Nephron (organoid): ENCODE results near the gene ANGPT4.

Experiments
- H3K27ac Mint-ChIP-seq, 3 experiments: 2 replicates each; pipeline ENCODE4 v1.8.0; 2020; ENCODE audit warnings: mixed read lengths in 3 of 3, mild to moderate bottlenecking in 2 of 3, moderate library complexity in 1 of 3
- H3K27me3 Mint-ChIP-seq: 2 replicates; pipeline ENCODE4 v1.8.0; 2021; ENCODE audit warnings: low read depth, mild to moderate bottlenecking, moderate library complexity, mixed read lengths
- H3K36me3 Mint-ChIP-seq: 2 replicates; pipeline ENCODE4 v1.8.0; 2020; ENCODE audit warnings: low read depth, mixed read lengths
- H3K4me1 Mint-ChIP-seq: 2 replicates; pipeline ENCODE4 v1.8.0; 2020; ENCODE audit warnings: mixed read lengths
- H3K4me3 Mint-ChIP-seq, 3 experiments: 2 replicates each; pipeline ENCODE4 v1.8.0; 2020; ENCODE audit warnings: mild to moderate bottlenecking in 3 of 3, mixed read lengths in 3 of 3, moderate library complexity in 2 of 3
- H3K9me3 Mint-ChIP-seq: 2 replicates; pipeline ENCODE4 v1.8.0; 2020; ENCODE audit warnings: mixed read lengths
- TF ChIP-seq, protein P1 (sequence below), 3 experiments: fragments of 200-600 bp; sonication (generic); IDR thresholded peaks; one replicate each; pipeline ENCODE4 v1.5.0; 2021; ENCODE audit warnings: antibody characterized with exemption in 3 of 3; ENCODE audit not compliant: unreplicated experiment in 3 of 3

ANGPT4 gene

DNA sequence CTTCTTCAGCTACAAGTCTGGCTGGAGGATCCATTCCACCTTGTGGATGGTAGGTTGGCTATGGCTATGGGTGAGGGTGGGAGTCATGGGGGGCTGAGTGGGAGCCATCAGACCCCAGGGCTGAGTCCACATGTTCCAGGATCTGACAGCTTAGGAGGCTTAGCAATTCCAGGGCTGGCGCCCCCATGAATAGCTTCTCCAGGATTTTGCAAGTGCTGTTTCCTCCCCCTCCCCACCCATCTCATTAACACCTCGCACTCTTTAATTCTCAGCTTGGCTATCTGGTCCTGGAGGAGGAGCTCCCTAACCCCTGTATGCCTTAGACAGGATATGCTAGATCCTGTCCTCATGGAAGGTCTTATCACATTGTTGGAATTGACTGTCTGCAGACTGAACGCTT is 39.0 kb upstream of the ANGPT4 start:
- TF ChIP-seq, protein P1, sequence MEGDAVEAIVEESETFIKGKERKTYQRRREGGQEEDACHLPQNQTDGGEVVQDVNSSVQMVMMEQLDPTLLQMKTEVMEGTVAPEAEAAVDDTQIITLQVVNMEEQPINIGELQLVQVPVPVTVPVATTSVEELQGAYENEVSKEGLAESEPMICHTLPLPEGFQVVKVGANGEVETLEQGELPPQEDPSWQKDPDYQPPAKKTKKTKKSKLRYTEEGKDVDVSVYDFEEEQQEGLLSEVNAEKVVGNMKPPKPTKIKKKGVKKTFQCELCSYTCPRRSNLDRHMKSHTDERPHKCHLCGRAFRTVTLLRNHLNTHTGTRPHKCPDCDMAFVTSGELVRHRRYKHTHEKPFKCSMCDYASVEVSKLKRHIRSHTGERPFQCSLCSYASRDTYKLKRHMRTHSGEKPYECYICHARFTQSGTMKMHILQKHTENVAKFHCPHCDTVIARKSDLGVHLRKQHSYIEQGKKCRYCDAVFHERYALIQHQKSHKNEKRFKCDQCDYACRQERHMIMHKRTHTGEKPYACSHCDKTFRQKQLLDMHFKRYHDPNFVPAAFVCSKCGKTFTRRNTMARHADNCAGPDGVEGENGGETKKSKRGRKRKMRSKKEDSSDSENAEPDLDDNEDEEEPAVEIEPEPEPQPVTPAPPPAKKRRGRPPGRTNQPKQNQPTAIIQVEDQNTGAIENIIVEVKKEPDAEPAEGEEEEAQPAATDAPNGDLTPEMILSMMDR (IDR thresholded peaks at IDR 0.05; ENCODE audit: unreplicated experiment in 3 of 3) = no peak
- Mint-ChIP-seq H3K4me1 (no peaks in the 10 kb centered on the region), H3K27ac (no peak overlapping the region), H3K9me3 (no peaks in the 10 kb centered on the region), H3K27me3 (peaks cover 28% of the 10 kb centered on the region), H3K36me3 (no peaks in the 10 kb centered on the region), H3K4me3 (no peak overlapping the region)

DNA sequence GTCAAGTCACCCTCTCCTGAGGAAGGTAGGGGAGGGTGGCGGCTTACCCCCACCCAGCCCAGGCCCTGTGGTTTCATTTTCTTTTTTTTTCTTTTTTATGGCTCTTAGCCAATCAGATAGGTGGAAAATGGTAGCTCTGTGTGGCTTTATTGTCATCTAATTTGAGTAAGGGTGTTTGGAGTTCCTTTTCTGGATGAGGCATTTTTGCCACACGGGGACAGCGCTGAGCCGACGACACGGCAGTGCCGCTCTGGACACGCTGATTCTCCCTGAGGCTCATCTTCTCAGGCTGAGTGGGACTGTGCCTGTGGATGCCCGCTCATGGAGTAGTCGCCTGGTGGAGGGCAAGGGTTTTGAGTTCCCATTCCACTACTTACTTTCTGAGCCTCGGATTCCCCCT is 37.6 kb upstream of the ANGPT4 start:
- Mint-ChIP-seq H3K9me3 (no peaks in the 10 kb centered on the region), H3K27ac (no peak overlapping the region), H3K4me1 (no peaks in the 10 kb centered on the region), H3K36me3 (no peaks in the 10 kb centered on the region), H3K4me3 (no peak overlapping the region), H3K27me3 (peaks cover 28% of the 10 kb centered on the region)
- TF ChIP-seq, protein P1 (IDR thresholded peaks at IDR 0.05; ENCODE audit: unreplicated experiment in 3 of 3) = no peak

DNA sequence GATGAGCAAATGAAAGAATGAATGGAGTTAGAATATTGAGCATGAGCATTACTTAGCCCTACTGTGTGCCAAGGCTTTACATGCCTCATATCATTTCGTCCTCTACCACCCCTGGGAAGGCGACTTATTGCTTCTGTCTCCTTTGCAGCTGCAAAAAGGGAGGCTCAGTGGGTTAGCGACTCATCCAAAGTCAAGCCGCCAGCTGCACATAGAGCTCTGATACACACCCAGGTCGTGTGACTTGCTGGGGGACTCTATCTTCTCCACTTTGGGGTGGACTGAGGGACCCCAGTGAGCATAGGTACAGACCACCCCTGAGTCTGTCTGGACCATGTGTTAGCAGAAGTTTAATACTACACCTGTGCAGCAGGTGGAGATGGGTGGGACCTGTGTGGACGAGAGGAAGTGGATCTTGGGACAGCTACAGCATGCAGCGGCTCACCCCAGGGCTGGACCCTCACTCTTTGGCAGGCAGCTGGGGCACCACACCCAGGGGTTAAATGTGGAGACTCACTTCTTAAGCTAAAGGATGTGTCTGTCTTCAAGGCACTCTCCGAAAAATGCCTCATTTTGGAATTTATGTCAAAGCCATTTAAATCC is 36.2 kb upstream of the ANGPT4 start:
- no peak overlapping the region for H3K27ac Mint-ChIP-seq
- H3K9me3 Mint-ChIP-seq = no peaks in the 10 kb centered on the region
- TF ChIP-seq, protein P1 (IDR thresholded peaks at IDR 0.05; ENCODE audit: unreplicated experiment in 3 of 3) = no peak
- no peak overlapping the region for H3K4me3 Mint-ChIP-seq
- H3K4me1 Mint-ChIP-seq = no peaks in the 10 kb centered on the region
- peaks cover 28% of the 10 kb centered on the region for H3K27me3 Mint-ChIP-seq
- H3K36me3 Mint-ChIP-seq = no peaks in the 10 kb centered on the region

DNA sequence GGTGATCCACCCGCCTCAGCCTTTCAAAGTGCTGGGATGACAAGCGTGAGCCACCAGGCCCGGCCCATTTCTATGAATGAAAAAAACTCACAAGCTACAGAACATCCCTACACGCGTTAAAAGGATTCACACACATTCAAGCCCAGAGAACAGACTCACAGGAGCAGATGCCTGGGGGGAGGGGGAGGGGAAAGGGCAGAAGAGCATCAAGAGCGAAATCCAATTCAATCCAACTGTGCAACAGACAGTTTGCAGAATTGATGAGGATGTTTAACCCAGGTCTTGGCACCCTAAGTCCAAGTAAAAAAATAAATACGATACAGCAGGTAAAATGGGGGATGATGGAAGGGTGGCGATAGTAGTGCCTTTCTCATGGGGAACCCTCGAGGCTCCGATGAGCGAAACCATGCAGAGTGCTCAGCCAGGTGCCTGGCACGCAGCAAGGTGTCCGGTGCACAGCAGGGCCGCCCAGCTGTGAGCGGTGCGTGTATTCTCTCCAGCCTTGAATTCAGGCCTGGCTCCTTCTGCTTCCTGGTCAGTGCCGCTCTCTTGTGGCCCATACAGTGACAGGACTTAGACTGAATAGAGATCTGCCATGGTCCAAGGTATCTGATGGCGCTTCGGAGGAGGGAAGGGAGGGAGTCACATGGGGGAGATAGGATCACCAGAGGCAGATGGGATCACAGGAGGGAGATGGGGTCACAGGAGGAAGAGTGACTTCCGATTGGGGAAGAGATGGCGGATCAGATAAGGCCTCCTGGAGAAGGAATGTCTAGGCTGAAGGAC is 35.4 kb upstream of the ANGPT4 start:
- Mint-ChIP-seq H3K27me3 (peaks cover 28% of the 10 kb centered on the region), H3K4me1 (no peaks in the 10 kb centered on the region), H3K4me3 (no peak overlapping the region), H3K9me3 (no peaks in the 10 kb centered on the region), H3K27ac (no peak overlapping the region), H3K36me3 (no peaks in the 10 kb centered on the region)
- TF ChIP-seq, protein P1 (IDR thresholded peaks at IDR 0.05; ENCODE audit: unreplicated experiment in 3 of 3) = no peak

DNA sequence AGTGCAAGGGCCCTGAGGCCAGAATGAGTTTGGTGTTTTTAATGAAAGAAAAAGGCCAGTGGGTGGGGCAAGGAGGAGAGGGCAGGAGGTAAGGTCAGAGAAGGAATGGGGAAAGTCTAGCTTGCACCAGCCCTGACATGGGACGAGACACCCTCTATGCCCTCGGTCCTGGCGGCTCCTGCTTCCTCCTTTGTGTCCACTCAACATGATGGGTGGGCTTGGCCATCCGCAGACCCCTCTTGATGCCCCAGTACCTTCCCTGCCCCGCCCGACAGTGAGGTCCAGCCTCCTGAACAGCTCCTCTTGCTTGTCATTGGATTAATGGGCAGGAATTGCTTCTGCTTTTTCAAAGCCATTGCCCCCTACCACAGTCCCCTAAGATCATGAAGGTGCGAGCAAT is 33.6 kb upstream of the ANGPT4 start:
- H3K27me3 Mint-ChIP-seq = peaks cover 20% of the 10 kb centered on the region
- no peaks in the 10 kb centered on the region for H3K4me1 Mint-ChIP-seq
- no peak overlapping the region for H3K27ac Mint-ChIP-seq
- TF ChIP-seq, protein P1 (IDR thresholded peaks at IDR 0.05; ENCODE audit: unreplicated experiment in 3 of 3) = no peak
- no peaks in the 10 kb centered on the region for H3K36me3 Mint-ChIP-seq
- no peak overlapping the region for H3K4me3 Mint-ChIP-seq
- H3K9me3 Mint-ChIP-seq = no peaks in the 10 kb centered on the region

DNA sequence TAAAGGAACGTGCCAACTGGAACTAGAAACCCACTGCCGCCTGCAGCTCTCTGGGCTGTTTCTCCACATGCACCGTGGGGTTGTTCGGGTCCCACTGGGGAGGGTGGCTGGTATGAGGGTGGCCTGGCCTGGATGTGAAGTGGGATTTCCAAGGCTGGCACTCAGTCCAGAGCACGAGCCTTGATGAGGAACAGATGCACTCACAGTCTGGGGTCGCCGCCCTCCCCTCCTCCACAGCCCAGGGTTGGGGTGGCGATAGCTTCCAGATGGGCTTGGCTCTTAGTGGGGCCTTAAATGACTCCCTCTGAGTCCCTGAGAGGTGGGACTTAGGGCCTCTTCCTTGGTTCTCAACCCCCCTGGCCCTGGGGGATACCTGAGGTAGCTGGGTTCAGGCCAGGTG is 30.7 kb upstream of the ANGPT4 start:
- TF ChIP-seq, protein P1 (IDR thresholded peaks at IDR 0.05; ENCODE audit: unreplicated experiment in 3 of 3) = no peak
- Mint-ChIP-seq H3K4me1 (no peaks in the 10 kb centered on the region), H3K27me3 (peaks cover 13% of the 10 kb centered on the region), H3K4me3 (no peak overlapping the region), H3K36me3 (no peaks in the 10 kb centered on the region), H3K9me3 (no peaks in the 10 kb centered on the region), H3K27ac (no peak overlapping the region)
